IMR-90 (cell line): ENCODE measurements around the gene EML4. TPM values are rescaled to one million over a fixed set of nuclear protein-coding genes. Genes with fewer than 3 reads are reported as not detected.
A peak's percentile ranks its signal among the peaks of the same experiment; 100 is the strongest.

Source experiments
- ATAC-seq: fragments of 200-7000 bp; cut with Tn5 transposase; 2 replicates; pipeline ENCODE4 v1.9.1; 2020; ENCODE audit warnings: low read depth, mild to moderate bottlenecking, moderate library complexity
- BruUV-seq: library from RNA; stranded (reverse); fragments of 400-500 nt; replicated peaks from 2 replicates; lab custom pipeline; 2021; lab: Mats Ljungman, UMichigan
- CTCF ChIA-PET: fragments of 300-600 bp; formaldehyde crosslinking; extraction: SDS; loops from one replicate; lab custom pipeline; 2021; ENCODE audit warnings: antibody characterized with exemption; lab: Yijun Ruan, JAX
- POLR2A ChIA-PET: fragments of 300-600 bp; sonication (Branson Sonifier 250); formaldehyde crosslinking; loops from one replicate; lab custom pipeline; 2022; ENCODE audit warnings: antibody characterized with exemption; ENCODE audit not compliant: unreplicated experiment; lab: Charles Lee
- DNase-seq: peaks from one replicate; pipeline ENCODE4 v3.0.0; 2013
- H2AFZ ChIP-seq: replicated peaks from 2 replicates; pipeline ENCODE3; 2013; ENCODE audit warnings: low read length, mild to moderate bottlenecking; ENCODE audit not compliant: poor library complexity
- H2AK5ac ChIP-seq: 2 replicates; pipeline ENCODE4 v1.6.1; 2013; ENCODE audit warnings: low read depth, low read length, inconsistent platforms
- H2AK9ac ChIP-seq: replicated peaks from 2 replicates; pipeline ENCODE3; 2013; ENCODE audit warnings: mild to moderate bottlenecking, low read depth, low read length, moderate library complexity; ENCODE audit not compliant: poor library complexity
- H2BK120ac ChIP-seq: 2 replicates; pipeline ENCODE4 v1.6.1; 2013; ENCODE audit warnings: low read depth, low read length, inconsistent platforms
- H2BK15ac ChIP-seq: 3 replicates; pipeline ENCODE4 v1.6.1; 2013; ENCODE audit warnings: low read depth, low read length, inconsistent platforms
- H2BK20ac ChIP-seq: 2 replicates; pipeline ENCODE4 v1.6.1; 2013; ENCODE audit warnings: low read depth, mild to moderate bottlenecking, inconsistent platforms, low read length, moderate library complexity
- H2BK5ac ChIP-seq: 2 replicates; pipeline ENCODE4 v1.6.1; 2013; ENCODE audit warnings: mild to moderate bottlenecking, low read depth, low read length, inconsistent platforms; ENCODE audit not compliant: poor library complexity, severe bottlenecking
- H3K14ac ChIP-seq: replicated peaks from 2 replicates; pipeline ENCODE4 v1.6.1; 2013; ENCODE audit warnings: low read depth, low read length, inconsistent platforms
- H3K18ac ChIP-seq: 2 replicates; pipeline ENCODE4 v1.6.1; 2013; ENCODE audit warnings: low read depth, low read length, control low read depth
- H3K23ac ChIP-seq: 2 replicates; pipeline ENCODE4 v1.6.1; 2013; ENCODE audit warnings: low read depth, low read length, inconsistent platforms
- H3K27ac ChIP-seq: 2 replicates; pipeline ENCODE4 v1.5.1; 2013; ENCODE audit warnings: mild to moderate bottlenecking, control low read depth, low read length; ENCODE audit not compliant: insufficient read depth
- H3K27me3 ChIP-seq: 2 replicates; pipeline ENCODE4 v1.6.1; 2013; ENCODE audit warnings: low read length; ENCODE audit not compliant: control insufficient read depth, insufficient read depth
- H3K36me3 ChIP-seq: 2 replicates; pipeline ENCODE4 v1.6.1; 2013; ENCODE audit warnings: low read length, mixed read lengths; ENCODE audit not compliant: control insufficient read depth, insufficient read depth
- H3K4ac ChIP-seq: 2 replicates; pipeline ENCODE4 v1.6.1; 2013; ENCODE audit warnings: low read depth, low read length, inconsistent platforms
- H3K4me1 ChIP-seq: 2 replicates; pipeline ENCODE4 v1.6.1; 2013; ENCODE audit warnings: low read length, mixed read lengths; ENCODE audit not compliant: control insufficient read depth, insufficient read depth
- H3K4me2 ChIP-seq: 2 replicates; pipeline ENCODE4 v1.6.1; 2013; ENCODE audit warnings: low read depth, mild to moderate bottlenecking, control low read depth, low read length, moderate library complexity
- H3K4me3 ChIP-seq: 2 replicates; pipeline ENCODE4 v1.5.1; 2013; ENCODE audit warnings: low read depth, mild to moderate bottlenecking, control low read depth, low read length, moderate library complexity; ENCODE audit not compliant: insufficient read depth
- H3K56ac ChIP-seq: 2 replicates; pipeline ENCODE4 v1.6.1; 2013; ENCODE audit warnings: low read length, inconsistent platforms; ENCODE audit not compliant: insufficient read depth; ENCODE audit errors: extremely low read depth
- H3K79me1 ChIP-seq, 2 experiments: 2 replicates each; pipeline ENCODE4 v1.6.1; 2013; ENCODE audit warnings: low read length in 2 of 2, inconsistent platforms in 1 of 2, low read depth in 1 of 2
- H3K9ac ChIP-seq: 2 replicates; pipeline ENCODE4 v1.6.1; 2013; ENCODE audit warnings: low read depth, low read length, control low read depth
- H3K9me1 ChIP-seq: 2 replicates; pipeline ENCODE4 v1.6.1; 2013; ENCODE audit warnings: low read length, inconsistent platforms; ENCODE audit not compliant: insufficient read depth
- H3K9me3 ChIP-seq: 2 replicates; pipeline ENCODE4 v1.6.1; 2013; ENCODE audit warnings: low read length; ENCODE audit not compliant: control insufficient read depth, insufficient read depth
- H4K20me1 ChIP-seq: 2 replicates; pipeline ENCODE4 v1.6.1; 2013; ENCODE audit warnings: low read length, inconsistent platforms; ENCODE audit not compliant: insufficient read depth
- H4K5ac ChIP-seq: 2 replicates; pipeline ENCODE4 v1.6.1; 2013; ENCODE audit warnings: mild to moderate bottlenecking, low read depth, low read length, control low read depth
- H4K8ac ChIP-seq, 2 experiments: 2 replicates each; pipeline ENCODE4 v1.6.1; 2013; ENCODE audit warnings: low read depth in 2 of 2, low read length in 2 of 2, control low read depth in 1 of 2, inconsistent platforms in 1 of 2
- H4K91ac ChIP-seq: 2 replicates; pipeline ENCODE4 v1.6.1; 2013; ENCODE audit warnings: low read depth, low read length, inconsistent platforms; ENCODE audit not compliant: insufficient read depth
- BHLHE40 ChIP-seq: fragments of 150-350 bp; IDR thresholded peaks from 2 replicates; pipeline ENCODE4 v1.6.1; 2016; ENCODE audit warnings: mild to moderate bottlenecking, low read depth, low read length
- dilution Hi-C: fragments of 300-500 bp; cut with HindIII; formaldehyde crosslinking; loops from one replicate; pipeline ENCODE4 v1.14.3; 2018; ENCODE audit warnings: low sequenced_read_pairs; ENCODE audit not compliant: unreplicated experiment
- in situ Hi-C: fragments of 300-500 bp; cut with MboI; formaldehyde crosslinking; loops from 3 replicates; pipeline ENCODE4 v1.14.3; 2019; ENCODE audit warnings: low sequenced_read_pairs, inconsistent platforms, mixed read lengths
- intact Hi-C: fragments of 100-400 bp; cut with micrococcal nuclease; formaldehyde crosslinking; loops from 2 replicates; pipeline ENCODE4 v1.10.0; 2022
- polyA plus RNA-seq, 3 experiments: library from polyadenylated mRNA; depleted of rRNA; stranded (reverse); fragments of >200 nt; gene quantifications; 2 replicates each; pipeline ENCODE4 v1.2.3, GENCODE V29; 2012; ENCODE audit warnings: low replicate concordance in 1 of 3
- total RNA-seq: library from RNA; depleted of rRNA; stranded (reverse); fragments of >200 nt; gene quantifications from 2 replicates; pipeline ENCODE4 v1.2.3, GENCODE V29; 2012

Gene EML4
- total and polyA plus RNA-seq, 2 of the 4 experiments (the other 2 are of a cell fraction): 29.7 to 73.7 TPM

GRCh38 chr2:42198466-42198865 is 29.3 kb downstream of the EML4 start:
- peak overlapping the region; percentile 19; the same call in 1 of the 2 replicates for H3K4ac ChIP-seq
- H4K8ac ChIP-seq: no peak overlapping the region
- no peak for DNase-seq
- CTCF ChIA-PET: interaction anchor here (0.6 kb wide), 1 partner anchor 268 kb away, joined by 4 read pairs; no protein-coding TSS in a partner anchor
- H4K5ac ChIP-seq: no peak overlapping the region
- peaks cover 42 to 63% of the 10 kb centered on the region in 2 experiments for H3K79me1 ChIP-seq
- H3K9ac ChIP-seq: no peak overlapping the region
- H3K4me1 ChIP-seq: peaks cover 21% of the 10 kb centered on the region
- H2AK9ac ChIP-seq: no peak overlapping the region
- no peak overlapping the region for H3K18ac ChIP-seq
- H3K9me3 ChIP-seq: no peaks in the 10 kb centered on the region
- H3K23ac ChIP-seq: no peak overlapping the region
- intact Hi-C loops (no loop called here), in situ Hi-C loops (no loop called here), dilution Hi-C loops (no loop called here)
- POLR2A ChIA-PET: no interaction called here
- peaks cover 9% of the 10 kb centered on the region; the same call in 1 of the 2 replicates for H4K20me1 ChIP-seq
- no peak overlapping the region for H3K4me3 ChIP-seq
- no peaks in the 10 kb centered on the region for H3K27me3 ChIP-seq
- no peak for TF ChIP-seq BHLHE40
- H3K14ac ChIP-seq: peak overlapping the region; percentile 39; the same call in 1 of the 2 replicates
- H2BK120ac ChIP-seq: 0 out of 2 replicates have a peak overlapping the region, but pooled peaks have one; percentile 5
- H2BK20ac ChIP-seq: peak overlapping the region; percentile 32; the same call in 1 of the 2 replicates
- BruUV-seq: no TSS peak
- H2AK5ac ChIP-seq: no peak overlapping the region
- ATAC-seq: no peak
- no peak overlapping the region for H3K27ac ChIP-seq
- no peak overlapping the region for H3K4me2 ChIP-seq
- H3K9me1 ChIP-seq: peaks cover 19% of the 10 kb centered on the region
- peak overlapping the region; percentile 7 for H2BK5ac ChIP-seq
- H3K36me3 ChIP-seq: no peaks in the 10 kb centered on the region
- H2BK15ac ChIP-seq: no peak overlapping the region
- no peak overlapping the region for H3K56ac ChIP-seq
- H2AFZ ChIP-seq: no peak overlapping the region
- no peak overlapping the region; the same call in 1 of the 2 replicates for H4K91ac ChIP-seq
